ENCODE results near the gene TMEM132D.

The TMEM132D gene

DNA sequence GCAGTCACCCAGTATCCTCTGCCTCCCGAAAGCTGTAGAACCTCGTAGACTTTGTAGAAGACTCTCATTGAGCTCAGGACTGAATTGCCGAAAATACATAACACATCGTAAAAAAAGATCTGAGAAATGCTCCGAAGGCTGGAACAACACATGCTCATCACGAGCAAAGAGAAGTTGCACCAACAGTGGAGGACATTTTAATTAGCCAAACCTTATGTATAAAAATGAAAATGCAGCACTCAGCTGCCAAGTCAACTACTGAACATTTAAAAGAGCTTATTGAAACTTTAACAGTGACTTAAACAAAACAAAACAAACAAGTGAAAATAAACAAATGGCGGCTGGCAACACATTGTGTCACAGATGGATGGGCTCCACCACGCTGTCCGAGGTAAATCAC is 519.9 kb downstream of the TMEM132D start:
- no peak overlapping the region for H3K9ac ChIP-seq (ENCODE audit: low read length)
- H3K27me3 ChIP-seq (ENCODE audit: insufficient read depth, low read length), result no peaks in the 10 kb centered on the region
- H3K4me3 ChIP-seq (ENCODE audit: low read depth, low read length, poor library complexity, severe bottlenecking), result no peak overlapping the region
- H3K9me3 ChIP-seq (ENCODE audit: low read length), result no peaks in the 10 kb centered on the region
- TF ChIP-seq EZH2 (IDR thresholded peaks at IDR 0.05; ENCODE audit: borderline replicate concordance, low read length), result no peak
- TF ChIP-seq, protein P1, sequence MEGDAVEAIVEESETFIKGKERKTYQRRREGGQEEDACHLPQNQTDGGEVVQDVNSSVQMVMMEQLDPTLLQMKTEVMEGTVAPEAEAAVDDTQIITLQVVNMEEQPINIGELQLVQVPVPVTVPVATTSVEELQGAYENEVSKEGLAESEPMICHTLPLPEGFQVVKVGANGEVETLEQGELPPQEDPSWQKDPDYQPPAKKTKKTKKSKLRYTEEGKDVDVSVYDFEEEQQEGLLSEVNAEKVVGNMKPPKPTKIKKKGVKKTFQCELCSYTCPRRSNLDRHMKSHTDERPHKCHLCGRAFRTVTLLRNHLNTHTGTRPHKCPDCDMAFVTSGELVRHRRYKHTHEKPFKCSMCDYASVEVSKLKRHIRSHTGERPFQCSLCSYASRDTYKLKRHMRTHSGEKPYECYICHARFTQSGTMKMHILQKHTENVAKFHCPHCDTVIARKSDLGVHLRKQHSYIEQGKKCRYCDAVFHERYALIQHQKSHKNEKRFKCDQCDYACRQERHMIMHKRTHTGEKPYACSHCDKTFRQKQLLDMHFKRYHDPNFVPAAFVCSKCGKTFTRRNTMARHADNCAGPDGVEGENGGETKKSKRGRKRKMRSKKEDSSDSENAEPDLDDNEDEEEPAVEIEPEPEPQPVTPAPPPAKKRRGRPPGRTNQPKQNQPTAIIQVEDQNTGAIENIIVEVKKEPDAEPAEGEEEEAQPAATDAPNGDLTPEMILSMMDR (IDR thresholded peaks at IDR 0.05; ENCODE audit: low read length), result no peak
- H4K20me1 ChIP-seq (ENCODE audit: insufficient read depth, low read length), result no peaks in the 10 kb centered on the region
- no peak overlapping the region for H2AFZ ChIP-seq (ENCODE audit: low read length)
- no peaks in the 10 kb centered on the region for H3K79me2 ChIP-seq (ENCODE audit: insufficient read depth, low read length)
- H3F3A ChIP-seq (ENCODE audit: insufficient read depth, low read length), result no peaks in the 10 kb centered on the region
- no peaks in the 10 kb centered on the region for H3K9me2 ChIP-seq (ENCODE audit: low read depth, low read length)
- H3K36me3 ChIP-seq (ENCODE audit: insufficient read depth, low read length), result no peaks in the 10 kb centered on the region
- no peaks in the 10 kb centered on the region for H3K4me1 ChIP-seq (ENCODE audit: insufficient read depth, low read length, severe bottlenecking)
- H3K4me2 ChIP-seq (ENCODE audit: low read length), result no peak overlapping the region
- H3K27ac ChIP-seq (ENCODE audit: low read depth, low read length, poor library complexity, severe bottlenecking), result no peak overlapping the region

DNA sequence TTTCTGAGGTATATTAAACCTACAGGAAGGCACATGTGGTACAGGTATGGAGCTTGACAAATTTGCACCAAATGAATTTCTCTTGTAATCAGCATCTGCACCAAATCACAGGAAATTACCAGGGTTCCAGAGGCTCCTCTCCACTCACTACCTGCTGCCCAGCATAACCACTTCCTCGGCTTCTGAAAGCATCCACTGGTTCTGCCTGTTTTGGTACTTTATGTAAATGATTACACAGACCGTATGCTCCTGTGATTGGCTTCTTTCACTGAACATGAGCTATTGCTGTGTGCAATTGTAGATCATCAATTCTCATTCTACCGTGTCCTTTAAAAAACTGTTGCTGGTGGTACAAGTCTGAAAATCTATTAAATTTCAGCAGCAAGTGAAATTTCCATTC is 522.1 kb downstream of the TMEM132D start:
- Histone ChIP-seq H3K9me3 (ENCODE audit: low read length) (no peaks in the 10 kb centered on the region), H3K27ac (ENCODE audit: low read depth, low read length, poor library complexity, severe bottlenecking) (no peak overlapping the region), H4K20me1 (ENCODE audit: insufficient read depth, low read length) (no peaks in the 10 kb centered on the region), H3K79me2 (ENCODE audit: insufficient read depth, low read length) (no peaks in the 10 kb centered on the region), H3F3A (ENCODE audit: insufficient read depth, low read length) (no peaks in the 10 kb centered on the region), H3K4me3 (ENCODE audit: low read depth, low read length, poor library complexity, severe bottlenecking) (no peak overlapping the region), H3K27me3 (ENCODE audit: insufficient read depth, low read length) (no peaks in the 10 kb centered on the region), H3K36me3 (ENCODE audit: insufficient read depth, low read length) (no peaks in the 10 kb centered on the region), H2AFZ (ENCODE audit: low read length) (no peak overlapping the region), H3K4me1 (ENCODE audit: insufficient read depth, low read length, severe bottlenecking) (no peaks in the 10 kb centered on the region), H3K9ac (ENCODE audit: low read length) (no peak overlapping the region), H3K4me2 (ENCODE audit: low read length) (no peak overlapping the region), H3K9me2 (ENCODE audit: low read depth, low read length) (no peaks in the 10 kb centered on the region)
- TF ChIP-seq, protein P1 (IDR thresholded peaks at IDR 0.05; ENCODE audit: low read length), result no peak
- TF ChIP-seq EZH2 (IDR thresholded peaks at IDR 0.05; ENCODE audit: borderline replicate concordance, low read length), result no peak

DNA sequence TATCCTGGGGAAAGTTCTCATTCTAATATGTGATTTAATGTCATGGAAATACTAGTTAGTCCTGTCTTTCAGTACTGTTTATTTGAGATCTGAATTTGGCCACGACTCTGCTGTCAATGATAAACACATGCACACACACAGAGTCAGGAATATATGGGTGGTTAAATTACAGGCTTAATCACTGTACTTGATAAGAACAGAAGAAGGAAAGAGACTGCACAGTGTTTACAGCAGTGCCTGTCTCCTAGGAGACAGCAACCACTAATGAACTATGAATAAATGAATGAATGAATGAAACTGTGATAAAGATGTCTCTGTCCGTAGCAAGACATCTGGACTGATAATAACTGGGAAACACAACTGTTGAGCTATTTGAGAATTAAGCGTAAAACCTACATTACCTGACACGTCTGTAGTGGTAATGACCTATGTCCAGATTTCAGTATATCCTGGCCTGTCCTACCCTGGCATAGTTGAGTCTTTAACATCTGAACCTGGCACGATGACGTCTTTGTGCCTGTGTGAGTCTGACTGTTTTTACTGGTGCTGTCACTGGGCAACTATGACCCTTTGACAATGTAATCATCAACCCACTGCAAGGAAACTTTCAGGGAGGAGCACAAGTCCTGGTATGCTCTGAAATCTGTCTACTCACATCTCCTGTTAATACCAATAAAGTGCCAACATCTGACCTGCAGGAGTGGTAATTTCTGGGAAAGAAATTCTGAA is 524.6 kb downstream of the TMEM132D start:
- Histone ChIP-seq H3K4me3 (ENCODE audit: low read depth, low read length, poor library complexity, severe bottlenecking) (no peak overlapping the region), H3K9me2 (ENCODE audit: low read depth, low read length) (no peaks in the 10 kb centered on the region), H4K20me1 (ENCODE audit: insufficient read depth, low read length) (no peaks in the 10 kb centered on the region), H3K9ac (ENCODE audit: low read length) (no peak overlapping the region), H3K27me3 (ENCODE audit: insufficient read depth, low read length) (no peaks in the 10 kb centered on the region), H3K9me3 (ENCODE audit: low read length) (no peaks in the 10 kb centered on the region), H3K36me3 (ENCODE audit: insufficient read depth, low read length) (no peaks in the 10 kb centered on the region), H3F3A (ENCODE audit: insufficient read depth, low read length) (no peaks in the 10 kb centered on the region), H3K4me2 (ENCODE audit: low read length) (no peak overlapping the region), H2AFZ (ENCODE audit: low read length) (no peak overlapping the region), H3K4me1 (ENCODE audit: insufficient read depth, low read length, severe bottlenecking) (no peaks in the 10 kb centered on the region), H3K27ac (ENCODE audit: low read depth, low read length, poor library complexity, severe bottlenecking) (no peak overlapping the region), H3K79me2 (ENCODE audit: insufficient read depth, low read length) (no peaks in the 10 kb centered on the region)
- TF ChIP-seq, protein P1 (IDR thresholded peaks at IDR 0.05; ENCODE audit: low read length), result no peak
- TF ChIP-seq EZH2 (IDR thresholded peaks at IDR 0.05; ENCODE audit: borderline replicate concordance, low read length), result no peak
